HL-60/S4 (cell line): ENCODE measurements around the gene ANKS3.

ENCODE experiments used
- in situ Hi-C: fragments of 300-500 bp; cut with MboI; formaldehyde crosslinking; loops from 2 replicates; pipeline ENCODE4 v1.14.3; 2022; ENCODE audit warnings: low sequenced_read_pairs

Gene ANKS3

DNA sequence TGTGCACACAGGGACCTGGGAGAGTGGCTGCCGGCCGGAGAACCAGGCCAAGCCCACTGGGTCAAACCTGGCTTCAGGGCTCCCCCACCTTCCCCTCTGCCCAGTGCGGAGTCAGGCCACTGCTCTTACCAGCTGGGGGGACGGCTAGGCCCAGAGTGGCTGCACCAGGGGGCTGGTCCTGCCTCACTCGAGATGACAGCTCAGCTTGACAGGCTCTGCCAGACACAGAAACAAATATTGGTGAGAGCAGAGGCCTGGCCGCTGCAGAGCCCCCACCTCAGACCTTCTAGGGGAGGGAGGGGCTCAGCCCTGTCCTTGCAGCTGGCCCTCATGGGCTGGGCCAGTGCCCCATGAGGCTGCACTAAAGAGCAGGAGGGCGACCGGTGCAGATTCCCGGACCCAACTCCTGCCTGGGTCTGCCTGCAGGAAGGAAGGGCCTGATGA is 36.2 kb downstream of the ANKS3 start:
- in situ Hi-C loops = no loop called here

GRCh38 chr16:4696905-4697847 is 36.9 kb downstream of the ANKS3 start:
- in situ Hi-C loops = no loop called here

DNA sequence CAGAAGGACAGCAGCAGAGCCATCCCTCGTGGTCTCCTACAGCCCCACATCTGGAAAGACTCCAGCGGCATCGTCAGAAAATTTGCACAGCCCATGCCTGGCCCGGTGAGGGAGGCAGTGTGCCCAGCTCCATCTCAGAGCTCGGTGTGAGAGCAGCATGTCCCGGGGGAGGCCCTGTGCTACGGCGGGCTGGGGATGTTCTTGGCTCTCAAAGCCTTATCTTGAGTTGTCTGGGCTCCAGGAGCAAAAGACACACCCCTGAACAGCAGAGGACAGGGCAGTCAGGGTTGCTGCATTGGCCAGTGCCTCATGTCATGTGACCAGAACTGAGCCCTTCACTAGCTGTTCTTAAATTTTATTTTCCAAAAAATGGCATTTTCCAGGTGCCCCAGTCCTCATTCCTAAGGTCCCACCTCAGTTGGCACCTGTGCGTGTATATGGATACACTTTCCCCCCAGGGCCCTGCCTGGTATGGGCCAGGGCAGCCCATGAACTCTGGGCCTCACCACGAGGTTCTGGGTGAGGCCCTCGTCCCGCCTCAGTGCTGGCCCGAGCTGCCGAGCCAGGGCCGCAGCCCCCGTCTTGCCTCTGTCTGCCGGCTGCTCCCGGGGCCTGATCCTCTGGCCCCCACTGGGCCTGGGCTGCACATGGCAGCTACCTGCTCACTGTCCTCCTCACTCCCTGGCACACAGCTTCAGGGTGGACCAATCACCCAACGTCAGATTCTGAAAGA is 37.7 kb downstream of the ANKS3 start:
- in situ Hi-C loops = no loop called here

DNA sequence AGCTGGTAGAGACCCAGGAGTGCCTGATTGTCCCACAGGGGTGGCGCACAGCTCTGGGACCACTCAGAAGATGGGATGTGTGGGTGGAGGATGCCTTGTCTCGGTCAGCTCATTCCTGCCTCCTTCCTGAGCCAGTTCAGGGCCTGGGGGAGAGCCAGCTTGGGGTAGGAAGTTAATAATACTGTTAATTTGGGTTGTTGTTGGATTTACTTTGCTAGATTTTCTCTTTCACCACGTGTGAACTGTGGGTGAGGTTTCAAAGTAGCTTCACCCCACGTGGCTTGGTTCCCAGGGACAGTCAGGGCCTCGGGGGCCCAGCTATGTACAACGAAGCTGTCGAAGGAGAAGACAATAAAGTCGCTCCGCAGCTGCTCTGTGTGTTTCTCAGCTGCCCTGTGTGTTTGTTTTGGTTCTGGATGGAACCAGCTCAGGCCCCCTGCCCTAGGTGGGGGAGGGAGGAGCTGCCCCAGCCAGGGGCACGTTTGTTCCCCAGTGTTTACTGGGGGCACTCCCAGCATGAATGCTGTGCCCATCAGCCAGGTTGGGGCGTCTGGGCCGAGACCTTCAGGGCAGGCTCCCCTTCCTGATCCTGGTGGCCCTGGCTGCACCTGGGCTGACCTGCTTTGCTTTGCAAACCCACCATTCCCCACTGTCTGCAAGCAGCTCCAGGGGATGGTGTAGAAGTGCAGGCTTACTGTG is 38.4 kb downstream of the ANKS3 start:
- in situ Hi-C loops = no loop called here

DNA sequence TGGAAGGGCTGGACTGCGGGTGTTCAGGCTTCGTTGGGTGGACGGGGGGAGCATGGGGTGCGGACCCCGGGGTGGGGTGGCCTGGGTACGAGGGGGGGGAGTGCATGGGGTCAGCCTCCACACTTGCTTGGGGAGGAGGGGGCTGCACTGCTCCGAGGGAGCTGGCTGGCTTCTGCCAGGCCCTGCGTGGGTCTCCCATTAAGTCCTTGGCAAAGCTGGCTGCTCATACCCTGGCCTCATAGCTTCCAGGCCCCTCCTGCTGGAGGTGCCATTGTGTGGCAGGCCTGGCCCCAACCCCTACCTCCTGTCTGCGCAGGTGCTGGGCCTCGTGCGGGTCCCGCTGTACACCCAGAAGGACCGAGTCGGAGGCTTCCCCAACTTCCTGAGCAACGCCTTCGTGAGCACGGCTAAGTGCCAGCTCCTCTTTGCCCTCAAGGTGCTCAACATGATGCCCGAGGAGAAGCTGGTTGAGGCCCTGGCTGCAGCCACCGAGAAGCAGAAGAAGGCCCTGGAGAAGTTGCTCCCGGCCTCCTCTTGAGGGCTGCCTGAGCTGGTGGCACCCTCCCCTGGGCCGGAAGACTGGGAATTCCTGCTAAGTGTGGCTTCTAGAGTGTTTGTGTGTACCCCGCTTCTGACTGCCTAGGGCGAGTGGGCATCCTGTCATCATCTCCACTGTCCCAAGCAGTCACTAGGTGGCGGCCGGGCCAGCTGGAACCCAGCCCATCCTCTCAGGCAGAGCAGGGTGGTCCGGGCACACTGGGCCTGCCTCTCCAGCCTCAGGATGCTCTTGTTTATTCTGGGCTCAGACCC is 39.2 kb downstream of the ANKS3 start:
- in situ Hi-C loops = no loop called here

DNA sequence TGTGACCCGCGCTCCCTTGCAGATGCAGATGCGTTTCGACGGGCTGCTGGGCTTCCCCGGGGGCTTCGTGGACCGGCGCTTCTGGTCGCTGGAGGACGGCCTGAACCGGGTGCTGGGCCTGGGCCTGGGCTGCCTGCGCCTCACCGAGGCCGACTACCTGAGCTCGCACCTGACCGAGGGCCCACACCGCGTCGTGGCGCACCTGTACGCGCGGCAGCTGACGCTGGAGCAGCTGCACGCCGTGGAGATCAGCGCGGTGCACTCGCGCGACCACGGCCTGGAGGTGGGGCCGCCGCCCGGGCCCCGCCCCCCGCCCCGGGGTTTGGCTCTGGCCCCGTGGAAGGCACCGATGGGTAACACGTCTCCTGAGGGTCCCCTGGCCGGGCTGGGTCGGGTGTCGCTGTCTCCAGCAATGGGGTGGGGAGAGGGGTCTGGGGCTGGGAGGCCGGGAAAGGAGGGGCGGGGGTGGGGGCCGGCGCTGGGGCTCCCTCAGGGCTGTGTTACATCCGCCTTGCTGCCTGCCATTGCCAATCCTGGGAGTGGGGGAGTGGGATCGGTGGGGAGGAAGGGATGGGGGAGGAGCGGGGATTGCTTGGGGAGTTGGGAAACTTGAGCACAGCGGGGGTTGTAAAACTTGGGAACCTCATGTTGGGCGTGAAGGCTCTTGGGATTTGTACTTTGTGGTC is 40.0 kb downstream of the ANKS3 start:
- in situ Hi-C loops = no loop called here

- in situ Hi-C loops = no loop called here
Observed at GRCh38 chr16:4693296-4693955, 40.6 kb downstream of the ANKS3 start, which contains the start of gene NUDT16L1. NUDT16L1 (plus strand) TSS chr16:4693562; CDS start chr16:4693727, 165 bp downstream.

- in situ Hi-C loops = no loop called here
Observed at GRCh38 chr16:4692460-4693295, 41.4 kb downstream of the ANKS3 start.

DNA sequence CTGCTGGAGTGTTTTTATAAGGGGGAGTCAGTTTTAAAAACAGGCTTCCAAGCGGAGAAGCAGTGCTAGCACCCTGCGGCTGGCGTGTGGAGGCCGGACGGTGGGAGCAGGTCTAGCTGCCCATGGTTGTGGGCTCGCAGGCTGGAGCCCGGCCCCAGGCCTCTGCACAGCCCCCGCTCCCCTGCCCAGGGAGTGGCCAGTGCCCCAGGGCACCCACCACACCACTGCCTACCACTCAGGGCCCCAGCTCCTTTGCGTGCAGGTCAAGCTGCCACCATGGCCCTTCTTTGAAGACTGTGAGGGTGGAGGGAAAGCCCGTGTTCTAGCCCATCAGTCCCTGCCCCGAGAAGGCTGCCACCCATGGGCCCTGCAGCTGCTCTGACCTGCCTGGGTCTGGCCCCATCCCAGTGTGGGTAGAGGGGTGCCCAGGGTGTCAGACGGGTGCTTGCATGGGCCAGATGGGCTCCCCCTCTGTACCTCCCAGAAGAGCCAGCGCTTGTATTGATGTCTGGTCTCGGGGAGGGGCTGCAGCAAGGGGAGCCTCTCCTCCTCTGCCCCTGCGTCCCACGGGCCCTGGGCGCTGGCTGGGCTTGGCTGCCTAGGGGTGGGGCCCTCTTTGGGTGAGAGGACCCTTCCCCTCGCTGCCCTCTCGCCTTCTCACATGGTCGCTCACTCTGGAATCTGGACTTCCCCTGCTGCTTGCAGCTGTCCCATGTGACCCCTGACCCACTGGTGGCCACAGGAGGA is 42.2 kb downstream of the ANKS3 start:
- in situ Hi-C loops = no loop called here

DNA sequence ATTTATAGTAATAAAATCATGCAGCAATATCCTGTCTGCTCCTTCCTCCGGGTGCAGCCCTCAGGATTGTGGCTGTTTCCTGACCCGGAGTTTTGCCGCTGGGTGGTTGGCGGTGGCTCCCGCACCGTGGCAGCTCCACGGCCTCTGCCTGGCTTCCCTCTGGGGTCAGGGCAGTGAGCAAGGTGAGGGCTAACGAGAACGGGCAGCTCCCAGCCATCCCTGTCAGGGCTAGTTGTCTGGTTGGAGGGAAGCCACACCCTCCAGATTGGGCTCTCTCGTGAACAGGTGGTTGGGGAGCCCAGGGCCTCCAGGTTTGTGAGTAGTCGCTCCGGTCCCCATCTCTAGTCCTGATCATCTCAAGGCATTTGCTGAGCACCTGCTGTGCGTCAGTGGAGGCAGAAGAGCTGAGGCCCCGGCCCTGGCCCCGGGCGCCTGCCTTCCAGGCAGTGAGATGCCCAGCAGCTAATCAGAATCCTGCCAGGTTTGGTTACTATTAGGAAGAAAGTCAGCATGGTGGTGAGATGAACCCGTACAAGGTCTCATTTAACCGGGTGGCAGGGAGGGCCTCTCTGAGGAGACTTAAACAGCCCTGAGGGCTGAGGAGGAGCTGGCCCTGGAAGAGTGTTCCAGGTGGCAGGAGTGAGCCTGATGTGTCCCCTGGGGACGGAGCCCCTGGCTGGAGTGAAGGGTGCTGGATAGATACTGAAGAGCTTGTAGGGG is 43.0 kb downstream of the ANKS3 start:
- in situ Hi-C loops = no loop called here

- in situ Hi-C loops = no loop called here
Observed at GRCh38 chr16:4689864-4690704, 44.0 kb downstream of the ANKS3 start.

- in situ Hi-C loops = no loop called here
Observed at GRCh38 chr16:4689091-4689671, 44.9 kb downstream of the ANKS3 start.

- in situ Hi-C loops = no loop called here
Observed at GRCh38 chr16:4688674-4689045, 45.4 kb downstream of the ANKS3 start.

DNA sequence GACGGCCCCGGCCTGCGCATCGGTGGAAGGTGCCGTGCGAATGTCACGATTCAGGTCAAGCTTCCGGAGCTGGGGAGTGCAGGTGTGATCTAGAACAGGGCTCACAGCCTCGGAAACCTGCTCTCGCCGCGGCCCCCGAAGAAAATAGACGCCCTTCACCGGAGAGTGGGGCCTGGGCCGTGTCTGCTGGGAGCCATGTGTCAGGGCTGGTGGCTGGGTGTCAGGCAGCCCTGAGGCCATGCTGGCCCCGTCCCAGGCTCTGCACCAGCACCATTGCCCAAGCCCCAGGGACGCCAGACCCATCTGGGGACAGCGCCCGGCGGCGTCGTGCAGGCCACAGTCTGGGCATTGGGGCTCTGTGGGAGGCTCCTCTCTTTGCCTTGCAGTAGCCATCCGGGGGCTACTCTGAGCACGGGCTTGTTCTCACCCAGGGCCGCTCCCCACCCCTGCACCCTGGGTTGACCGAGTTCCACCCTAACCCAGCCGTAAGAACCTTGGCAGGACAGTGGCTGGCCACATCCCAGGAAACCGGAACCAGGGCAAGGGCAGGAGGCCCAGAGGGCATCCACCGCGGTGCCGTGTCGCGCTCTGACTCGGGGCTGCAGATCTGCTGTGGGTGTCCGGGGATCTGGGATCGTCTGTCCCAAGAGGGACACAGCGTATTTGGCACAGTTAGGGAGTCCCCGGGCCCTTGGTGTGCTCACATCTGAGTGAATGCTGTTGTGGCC is 46.0 kb downstream of the ANKS3 start:
- in situ Hi-C loops = no loop called here

GRCh38 chr16:4687416-4687815 is 46.7 kb downstream of the ANKS3 start:
- in situ Hi-C loops = no loop called here
